Stimulated activated CD8-positive, alpha-beta memory T cell treated with anti-CD3 and anti-CD28 coated beads, Interleukin-7, amount 100 ng/mL, for 24 hours (primary cell): ENCODE results near the gene GALNT13.
"Not testable (repeated sequence)": the region's sequence is repeated elsewhere in the genome, so short reads cannot be mapped to it uniquely, and the experiment has no call there.

Experiments
- DNase-seq: peaks from one replicate; pipeline ENCODE4 v3.0.0-alpha.2; 2020; ENCODE audit warnings: low read depth

Gene GALNT13

GRCh38 chr2:154425994-154426393 is 554.3 kb downstream of the GALNT13 start:
- no peak for DNase-seq

GRCh38 chr2:154427453-154427852 is 555.7 kb downstream of the GALNT13 start:
- DNase-seq = no peak

GRCh38 chr2:154428022-154428421 is 556.3 kb downstream of the GALNT13 start:
- DNase-seq = no peak

- no peak for DNase-seq
Measured at GRCh38 chr2:154433010-154433409, 561.3 kb downstream of the GALNT13 start.

GRCh38 chr2:154437104-154437503 is 565.4 kb downstream of the GALNT13 start:
- no peak for DNase-seq

GRCh38 chr2:154439156-154439555 is 567.4 kb downstream of the GALNT13 start:
- no peak for DNase-seq

GRCh38 chr2:154443919-154444318 is 572.2 kb downstream of the GALNT13 start:
- DNase-seq = no peak

- no peak for DNase-seq
Measured at GRCh38 chr2:154446324-154446723, 574.6 kb downstream of the GALNT13 start.

- DNase-seq = no peak
Measured at GRCh38 chr2:154447727-154448418, 576.2 kb downstream of the GALNT13 start.

GRCh38 chr2:154449951-154450658 is 578.4 kb downstream of the GALNT13 start:
- no peak for DNase-seq

- no peak for DNase-seq
Measured at GRCh38 chr2:154452471-154452870, 580.7 kb downstream of the GALNT13 start.

GRCh38 chr2:154452906-154453493 is 581.3 kb downstream of the GALNT13 start:
- no peak for DNase-seq

GRCh38 chr2:154455166-154455565 is 583.4 kb downstream of the GALNT13 start:
- DNase-seq = no peak

GRCh38 chr2:154455866-154456265 is 584.1 kb downstream of the GALNT13 start:
- no peak for DNase-seq

GRCh38 chr2:154457286-154457685 is 585.6 kb downstream of the GALNT13 start:
- no peak for DNase-seq

GRCh38 chr2:154459286-154459685 is 587.6 kb downstream of the GALNT13 start:
- DNase-seq = no peak

GRCh38 chr2:154462634-154463033 is 590.9 kb downstream of the GALNT13 start:
- no peak for DNase-seq

- no peak for DNase-seq
Measured at GRCh38 chr2:154466226-154466625, 594.5 kb downstream of the GALNT13 start.

- DNase-seq = no peak
Measured at GRCh38 chr2:154470376-154470775, 598.7 kb downstream of the GALNT13 start.

- not testable (repeated sequence) for DNase-seq
Measured at GRCh38 chr2:154471492-154471891, 599.8 kb downstream of the GALNT13 start.

- DNase-seq = no peak
Measured at GRCh38 chr2:154477319-154477718, 605.6 kb downstream of the GALNT13 start.

- no peak for DNase-seq
Measured at GRCh38 chr2:154480521-154480920, 608.8 kb downstream of the GALNT13 start.

- no peak for DNase-seq
Measured at GRCh38 chr2:154481336-154481735, 609.6 kb downstream of the GALNT13 start.
